Thoracic aorta (tissue), 2 donors: ENCODE results near the gene UBXN10. TPM values are rescaled to one million over a fixed set of nuclear protein-coding genes. Genes with fewer than 3 reads are reported as not detected.

Experiments used
- ATAC-seq: fragments of 150-250 bp; one replicate; pipeline ENCODE4 v1.8.0; 2017; ENCODE audit warnings: low read depth; ENCODE audit not compliant: insufficient number of reproducible peaks, low FRiP score
- DNase-seq: peaks from one replicate; pipeline ENCODE4 v3.0.0-alpha.2; 2020; ENCODE audit warnings: low spot score
- H3K27ac ChIP-seq, 2 donors: fragments of 200-600 bp; sonication (generic); 1 replicate in 1 of 2; 2 replicates in 1 of 2; pipeline ENCODE4 v1.5.1; 2016; ENCODE audit warnings: mild to moderate bottlenecking in 2 of 2, moderate library complexity in 2 of 2
- H3K27me3 ChIP-seq: fragments of 200-600 bp; sonication (generic); replicated peaks from 2 replicates; pipeline ENCODE4 v1.6.0; 2016; ENCODE audit warnings: mild to moderate bottlenecking; ENCODE audit not compliant: insufficient read depth
- H3K36me3 ChIP-seq: fragments of 200-600 bp; sonication (generic); one replicate; pipeline ENCODE4 v1.5.1; 2016
- H3K4me1 ChIP-seq, 2 donors: fragments of 200-600 bp; sonication (generic); 1 replicate in 1 of 2; 2 replicates in 1 of 2; pipeline versions ENCODE4 v1.5.1 to v1.6.0; 2016; ENCODE audit warnings: low read depth in 2 of 2, mild to moderate bottlenecking in 1 of 2; ENCODE audit not compliant: control insufficient read depth in 1 of 2
- H3K4me3 ChIP-seq: fragments of 200-600 bp; sonication (generic); 2 replicates; pipeline ENCODE4 v1.5.1; 2016; ENCODE audit warnings: mild to moderate bottlenecking
- H3K9me3 ChIP-seq: fragments of 200-600 bp; sonication (generic); 2 replicates; pipeline ENCODE4 v1.5.1; 2016
- CTCF ChIP-seq: fragments of 200-600 bp; sonication (generic); IDR thresholded peaks from one replicate; pipeline ENCODE4 v1.5.1; 2019; ENCODE audit warnings: antibody characterized with exemption
- total RNA-seq, 2 donors: library from RNA; depleted of rRNA; stranded (reverse); fragments of >200 nt; gene quantifications; one replicate each; pipeline versions ENCODE4 v1.1.0 to v1.2.3, GENCODE V29; 2016

The UBXN10 gene
- total RNA-seq, 2 donors from 2014 or later: 0.28 to 0.68 TPM

- no peak for DNase-seq
- Histone ChIP-seq H3K36me3 (no peaks in the 10 kb centered on the region), H3K27ac (no peak overlapping the region), H3K4me1 (no peaks in the 10 kb centered on the region), H3K27me3 (no peaks in the 10 kb centered on the region), H3K4me3 (no peak overlapping the region), H3K9me3 (no peaks in the 10 kb centered on the region)
- no peak for ATAC-seq
- TF ChIP-seq CTCF: no peak
Measured at GRCh38 chr1:20180129-20180843, 5.6 kb upstream of the UBXN10 start.

- no peak for DNase-seq
- no peak overlapping the region for H3K27ac ChIP-seq
- no peak for TF ChIP-seq CTCF
- no peak for ATAC-seq
- no peaks in the 10 kb centered on the region for H3K27me3 ChIP-seq
- H3K4me1 ChIP-seq: no peaks in the 10 kb centered on the region
- no peaks in the 10 kb centered on the region for H3K36me3 ChIP-seq
- no peak overlapping the region for H3K4me3 ChIP-seq
- no peaks in the 10 kb centered on the region for H3K9me3 ChIP-seq
Measured at GRCh38 chr1:20180844-20181207, 5.1 kb upstream of the UBXN10 start.

- Histone ChIP-seq H3K4me1 (no peaks in the 10 kb centered on the region), H3K27me3 (no peaks in the 10 kb centered on the region), H3K36me3 (no peaks in the 10 kb centered on the region), H3K27ac (no peak overlapping the region), H3K9me3 (no peaks in the 10 kb centered on the region), H3K4me3 (no peak overlapping the region)
- DNase-seq: no peak
- no peak for ATAC-seq
- TF ChIP-seq CTCF: no peak
Measured at GRCh38 chr1:20182415-20182814, 3.5 kb upstream of the UBXN10 start.

- TF ChIP-seq CTCF: no peak
- Histone ChIP-seq H3K36me3 (no peaks in the 10 kb centered on the region), H3K27ac (no peak overlapping the region), H3K4me1 (no peaks in the 10 kb centered on the region), H3K4me3 (no peak overlapping the region), H3K27me3 (no peaks in the 10 kb centered on the region), H3K9me3 (no peaks in the 10 kb centered on the region)
- ATAC-seq (no peak), DNase-seq (no peak)
Measured at GRCh38 chr1:20183035-20183434, 2.9 kb upstream of the UBXN10 start.

GRCh38 chr1:20183616-20184271 is 2.2 kb upstream of the UBXN10 start:
- no peak for ATAC-seq

More at GRCh38 chr1:20183616-20184271, 2.2 kb upstream of the UBXN10 start:
- Histone ChIP-seq H3K27ac (no peak overlapping the region), H3K36me3 (no peaks in the 10 kb centered on the region), H3K4me1 (no peaks in the 10 kb centered on the region), H3K9me3 (no peaks in the 10 kb centered on the region), H3K27me3 (no peaks in the 10 kb centered on the region), H3K4me3 (no peak overlapping the region)
- no peak for TF ChIP-seq CTCF
- DNase-seq: no peak
